ENCODE measurements around the gene SLAMF1. TPM values are rescaled to one million over a fixed set of nuclear protein-coding genes. Genes with fewer than 3 reads are reported as not detected.

Gene SLAMF1
- total and polyA plus RNA-seq, 2 donors (not counting 1 experiment from before 2014, with no cell fraction given) = 20.7 to 42.3 TPM

GRCh38 chr1:160675641-160676410 is 29.0 kb upstream of the SLAMF1 start:
- H3K9me3 Mint-ChIP-seq (ENCODE audit: insufficient read depth) = no peaks in the 10 kb centered on the region
- H3K9ac ChIP-seq (ENCODE audit: low read length) = no peak overlapping the region
- H3K27me3 ChIP-seq (replicated peaks in 1 of 4; ENCODE audit: control extremely low read depth in 1 of 4, control insufficient read depth in 3 of 4, insufficient read depth in 4 of 4, low read length in 3 of 4) = no peaks in the 10 kb centered on the region
- peak overlapping the region; percentile 56 for H3K4me2 ChIP-seq (replicated peaks; ENCODE audit: low read depth, low read length, poor library complexity, severe bottlenecking)
- peaks cover 27% of the 10 kb centered on the region for H3K79me2 ChIP-seq (ENCODE audit: control insufficient read depth, insufficient read depth, low read length)
- peak overlapping the region in 1 of 2 donors; percentile 61 for H3K27ac ChIP-seq (ENCODE audit: low read length in 2 of 2)
- DNase-seq (peak; percentile 83), ATAC-seq (ENCODE audit: low read depth) (peak; percentile 81)
- no peak overlapping the region for H3K4me3 ChIP-seq (ENCODE audit: control extremely low read depth in 1 of 5, extremely low read depth in 1 of 5, insufficient read depth in 1 of 5, low read depth in 2 of 5, low read length in 4 of 5)
- H3K27ac Mint-ChIP-seq = peak overlapping the region; percentile 81
- no peaks in the 10 kb centered on the region for H3K9me3 ChIP-seq (ENCODE audit: control extremely low read depth in 1 of 3, control insufficient read depth in 2 of 3, insufficient read depth in 1 of 3, low read length in 2 of 3)
- TF ChIP-seq EZH2 (IDR thresholded peaks at IDR 0.05; ENCODE audit: borderline replicate concordance, insufficient read depth, low read depth, low read length, poor library complexity, severe bottlenecking) = no peak
- TF ChIP-seq CTCF (IDR thresholded peaks at IDR 0.05) = peak; percentile 86
- ChIA-PET CTCF (interaction anchor here (0.6 to 6.4 kb wide), 49 partner anchors 8 to 314 kb away, joined by 3 to 76 read pairs (median 6); partner anchors contain the start of genes CD48, ITLN2 and SLAMF1), POLR2A (interaction anchor here (0.6 to 1.0 kb wide), 2 partner anchors 29 to 302 kb away, joined by 3 read pairs; partner anchors contain the start of gene SLAMF1)
- H3K27me3 Mint-ChIP-seq = no peaks in the 10 kb centered on the region
- H3K4me1 ChIP-seq (ENCODE audit: control insufficient read depth in 2 of 2, insufficient read depth in 2 of 2, low read length in 2 of 2) = peaks cover 48 to 52% of the 10 kb centered on the region in 2 donors
- H3K4me3 Mint-ChIP-seq = peak overlapping the region; percentile 43
- no peak overlapping the region for H2AFZ ChIP-seq (ENCODE audit: insufficient read depth, low read depth, low read length, poor library complexity, severe bottlenecking)
- WGBS (ENCODE audit: insufficient coverage) = 50% methylated on average over 6 of the region's 6 CpGs
- intact Hi-C loops (cut with micrococcal nuclease) = loop anchor here (1.0 to 2.0 kb wide), 4 partner anchors 29 to 315 kb away; partner anchors contain the start of genes ITLN2 and SLAMF1
- H3K4me1 Mint-ChIP-seq = peaks cover 16% of the 10 kb centered on the region
- peaks cover 0 to 43% of the 10 kb centered on the region in 2 experiments for H3K36me3 ChIP-seq (replicated peaks in 1 of 2; ENCODE audit: control extremely low read depth in 1 of 2, control insufficient read depth in 1 of 2, extremely low read depth in 1 of 2, insufficient read depth in 2 of 2, low read length in 1 of 2)
- peaks cover 2% of the 10 kb centered on the region for H4K20me1 ChIP-seq (ENCODE audit: control insufficient read depth, insufficient read depth, low read length, poor library complexity, severe bottlenecking)
